Measurements from ENCODE around the gene TBC1D22A. TPM values are rescaled to one million over a fixed set of nuclear protein-coding genes. Genes with fewer than 3 reads are reported as not detected.

Gene TBC1D22A
- total and polyA plus RNA-seq, 9 of the 15 experiments (the other 6 are each of a cell fraction or from before 2014, with no cell fraction given), result 0.20 to 11.5 (median 5.2) TPM

DNA sequence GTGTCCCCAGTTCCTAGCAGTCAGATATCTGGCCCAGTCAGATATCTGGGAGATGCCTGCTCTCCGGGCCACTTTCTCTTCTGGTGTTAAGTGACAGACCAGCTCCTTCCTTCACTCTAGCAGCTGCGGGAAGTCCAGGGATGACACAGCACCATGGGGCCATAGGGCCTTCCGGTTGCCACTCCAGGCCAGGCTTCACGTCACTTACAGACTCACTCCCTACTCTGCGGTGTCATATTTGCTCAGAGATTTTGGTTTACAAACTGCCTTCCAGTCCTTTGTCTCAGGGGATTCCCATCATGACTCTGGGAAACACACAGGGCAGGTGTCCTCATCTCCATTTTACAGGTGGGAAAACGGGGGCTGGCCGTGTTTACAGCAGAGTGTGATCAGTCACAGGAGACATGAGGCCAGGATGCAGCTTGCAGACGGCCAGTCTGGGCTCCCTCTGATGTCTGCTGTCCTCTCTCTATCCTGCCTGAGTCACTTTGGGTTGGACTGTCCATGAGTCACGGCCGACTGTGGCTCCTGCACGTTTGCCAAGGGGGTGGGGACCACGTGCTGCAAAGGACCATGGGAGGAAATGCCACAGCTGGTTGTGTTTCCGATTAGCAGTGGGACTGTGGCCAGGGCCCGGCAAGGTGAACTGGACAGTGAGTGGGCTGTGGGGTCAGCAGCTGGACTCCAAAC, 8.2 kb upstream of the TBC1D22A start (continued):
- TF ChIP-seq, protein P1, sequence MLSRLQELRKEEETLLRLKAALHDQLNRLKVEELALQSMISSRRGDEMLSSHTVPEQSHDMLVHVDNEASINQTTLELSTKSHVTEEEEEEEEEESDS (CRISPR knock-in tag; IDR thresholded peaks at IDR 0.05), result no peak
- TF ChIP-seq NFE2 (IDR thresholded peaks at IDR 0.05; ENCODE audit: low read depth) (peak; percentile 84), ATF1 (CRISPR knock-in tag; IDR thresholded peaks at IDR 0.05) (no peak), ATF1 (tag; IDR thresholded peaks at IDR 0.05) (peak; percentile 92), CTBP1 (IDR thresholded peaks at IDR 0.05; ENCODE audit: borderline replicate concordance) (0 out of 2 replicates have a peak, but pooled peaks have one; percentile 38), MAFK (IDR thresholded peaks at IDR 0.05; ENCODE audit: low read length) (peak; percentile 67), MBD2 (IDR thresholded peaks at IDR 0.05; ENCODE audit: borderline replicate concordance, low read depth) (0 out of 2 replicates have a peak, but pooled peaks have one; percentile 15), ZNF76 (CRISPR knock-in tag; IDR thresholded peaks at IDR 0.05; ENCODE audit: borderline replicate concordance) (no peak), POLR2B (IDR thresholded peaks at IDR 0.05; ENCODE audit: low read depth, partially characterized antibody) (peak; percentile 55), VEZF1 (CRISPR knock-in tag; IDR thresholded peaks at IDR 0.05) (no peak), IRF1 (CRISPR knock-in tag; IDR thresholded peaks at IDR 0.05; ENCODE audit: borderline replicate concordance) (no peak), NCOA1 (IDR thresholded peaks at IDR 0.05; ENCODE audit: low read depth) (peak; percentile 48; the same call in 1 of the 2 replicates), BRF2 (IDR thresholded peaks at IDR 0.05; ENCODE audit: borderline replicate concordance, insufficient read depth, insufficient read length) (no peak), SMARCA5 (IDR thresholded peaks at IDR 0.05) (no peak), ZFX (CRISPR knock-in tag; IDR thresholded peaks at IDR 0.05) (peak; percentile 63), PHB2 (IDR thresholded peaks at IDR 0.05; ENCODE audit: low read depth) (no peak), TARDBP (IDR thresholded peaks at IDR 0.05) (0 out of 2 replicates have a peak, but pooled peaks have one; percentile 17), SIRT6 (IDR thresholded peaks at IDR 0.05; ENCODE audit: low read depth, low read length) (no peak)
- TF ChIP-seq, protein P2, sequence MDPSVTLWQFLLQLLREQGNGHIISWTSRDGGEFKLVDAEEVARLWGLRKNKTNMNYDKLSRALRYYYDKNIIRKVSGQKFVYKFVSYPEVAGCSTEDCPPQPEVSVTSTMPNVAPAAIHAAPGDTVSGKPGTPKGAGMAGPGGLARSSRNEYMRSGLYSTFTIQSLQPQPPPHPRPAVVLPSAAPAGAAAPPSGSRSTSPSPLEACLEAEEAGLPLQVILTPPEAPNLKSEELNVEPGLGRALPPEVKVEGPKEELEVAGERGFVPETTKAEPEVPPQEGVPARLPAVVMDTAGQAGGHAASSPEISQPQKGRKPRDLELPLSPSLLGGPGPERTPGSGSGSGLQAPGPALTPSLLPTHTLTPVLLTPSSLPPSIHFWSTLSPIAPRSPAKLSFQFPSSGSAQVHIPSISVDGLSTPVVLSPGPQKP (CRISPR knock-in tag; IDR thresholded peaks at IDR 0.05), result no peak
- TF ChIP-seq, protein P3, sequence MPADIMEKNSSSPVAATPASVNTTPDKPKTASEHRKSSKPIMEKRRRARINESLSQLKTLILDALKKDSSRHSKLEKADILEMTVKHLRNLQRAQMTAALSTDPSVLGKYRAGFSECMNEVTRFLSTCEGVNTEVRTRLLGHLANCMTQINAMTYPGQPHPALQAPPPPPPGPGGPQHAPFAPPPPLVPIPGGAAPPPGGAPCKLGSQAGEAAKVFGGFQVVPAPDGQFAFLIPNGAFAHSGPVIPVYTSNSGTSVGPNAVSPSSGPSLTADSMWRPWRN (IDR thresholded peaks at IDR 0.05; ENCODE audit: low read depth), result no peak
- TF ChIP-seq, protein P4, sequence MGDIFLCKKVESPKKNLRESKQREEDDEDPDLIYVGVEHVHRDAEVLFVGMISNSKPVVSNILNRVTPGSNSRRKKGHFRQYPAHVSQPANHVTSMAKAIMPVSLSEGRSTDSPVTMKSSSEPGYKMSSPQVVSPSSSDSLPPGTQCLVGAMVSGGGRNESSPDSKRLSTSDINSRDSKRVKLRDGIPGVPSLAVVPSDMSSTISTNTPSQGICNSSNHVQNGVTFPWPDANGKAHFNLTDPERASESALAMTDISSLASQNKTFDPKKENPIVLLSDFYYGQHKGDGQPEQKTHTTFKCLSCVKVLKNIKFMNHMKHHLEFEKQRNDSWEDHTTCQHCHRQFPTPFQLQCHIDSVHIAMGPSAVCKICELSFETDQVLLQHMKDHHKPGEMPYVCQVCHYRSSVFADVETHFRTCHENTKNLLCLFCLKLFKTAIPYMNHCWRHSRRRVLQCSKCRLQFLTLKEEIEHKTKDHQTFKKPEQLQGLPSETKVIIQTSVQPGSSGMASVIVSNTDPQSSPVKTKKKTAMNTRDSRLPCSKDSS (IDR thresholded peaks at IDR 0.05; ENCODE audit: low read depth, partially characterized antibody), result no peak

Measured in K562 (cell line).